GM21737 (cell line): Measurements from ENCODE around the gene RSAD1.

Experiments
- ATAC-seq: cut with Tn5 transposase; IDR thresholded peaks from one replicate; pipeline ENCODE4 v1.9.1; 2021; ENCODE audit warnings: mild to moderate bottlenecking, moderate library complexity; ENCODE audit not compliant: unreplicated experiment

The RSAD1 gene

GRCh38 chr17:50517011-50517410 lies 38.4 kb downstream of the RSAD1 start:
- no peak for ATAC-seq

GRCh38 chr17:50517504-50518383 lies 39.1 kb downstream of the RSAD1 start:
- ATAC-seq = no peak

GRCh38 chr17:50518384-50519023 lies 39.8 kb downstream of the RSAD1 start:
- no peak for ATAC-seq

DNA sequence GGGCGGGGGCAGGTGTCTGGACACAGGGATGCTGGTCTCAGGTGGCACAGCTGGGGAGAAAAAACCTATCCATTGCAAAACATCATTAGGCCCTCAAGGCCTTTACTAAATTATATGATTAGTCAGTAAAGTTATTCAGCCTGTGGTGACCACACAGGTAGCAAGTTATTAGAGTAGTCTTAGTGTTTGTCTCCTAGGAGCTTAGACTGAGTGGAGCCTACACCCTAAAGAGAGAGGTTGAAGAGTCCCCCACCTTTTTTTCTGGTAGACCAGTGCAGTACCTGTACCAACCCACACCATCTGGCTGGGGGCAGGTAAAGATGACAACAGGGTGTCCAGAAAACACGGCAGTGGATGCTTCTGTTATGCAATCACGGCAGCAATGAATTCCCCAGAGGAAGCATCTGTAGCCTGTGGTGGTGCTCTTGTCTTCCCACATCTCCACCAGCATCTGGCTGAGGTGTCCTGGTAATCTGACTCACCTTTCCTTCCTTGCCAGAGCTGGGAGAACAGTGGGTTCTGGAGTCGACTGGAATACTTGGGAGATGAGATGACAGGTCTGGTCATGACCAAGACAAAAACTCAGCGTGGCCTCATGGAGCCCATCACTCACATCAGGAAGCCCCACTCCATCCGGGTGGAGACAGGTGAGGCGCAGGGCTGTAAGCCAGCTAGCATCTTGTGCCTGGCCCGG lies 40.6 kb downstream of the RSAD1 start:
- no peak for ATAC-seq

GRCh38 chr17:50520483-50520882 lies 41.8 kb downstream of the RSAD1 start:
- no peak for ATAC-seq

DNA sequence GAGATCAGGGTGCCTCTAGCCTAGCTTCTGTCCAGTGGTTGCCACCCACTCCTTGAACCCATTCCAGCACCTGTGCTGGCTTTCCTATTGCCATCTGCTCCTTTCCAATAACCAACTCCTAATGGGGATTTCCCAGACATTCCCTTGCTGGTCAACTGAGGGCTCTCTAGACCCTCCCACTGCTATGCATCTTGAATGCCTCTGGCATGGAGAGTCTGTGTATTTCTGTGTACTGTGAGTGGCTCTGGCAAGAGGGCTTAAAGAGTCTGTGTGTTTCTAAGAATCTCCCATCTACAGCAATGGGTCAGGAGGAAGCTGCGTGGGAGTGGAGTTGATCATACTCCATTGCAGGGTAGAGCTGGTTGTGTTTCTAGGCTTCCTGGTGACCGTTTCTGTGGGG lies 42.9 kb downstream of the RSAD1 start:
- ATAC-seq = no peak

DNA sequence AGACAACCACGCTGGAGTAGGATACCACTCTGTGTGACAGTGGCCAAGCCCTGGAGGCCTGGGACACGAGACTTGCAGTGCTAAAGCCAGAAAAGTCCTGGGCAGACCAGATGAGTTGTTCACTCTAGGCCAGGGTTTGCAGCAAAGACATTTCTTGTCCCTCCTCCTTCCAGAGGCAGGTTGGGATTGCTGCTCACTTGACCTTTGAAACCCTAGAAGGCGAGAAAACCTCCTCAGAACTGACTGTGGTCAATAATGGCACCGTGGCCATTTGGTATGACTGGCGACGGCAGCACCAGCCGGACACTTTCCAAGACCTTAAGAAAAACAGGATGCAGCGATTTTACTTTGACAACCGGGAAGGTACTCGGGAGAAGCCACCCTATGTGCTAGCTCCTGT lies 44.1 kb downstream of the RSAD1 start:
- no peak for ATAC-seq

- no peak for ATAC-seq
Observed at GRCh38 chr17:50523208-50523607, 44.5 kb downstream of the RSAD1 start.

- ATAC-seq = no peak
Observed at GRCh38 chr17:50524838-50525237, 46.2 kb downstream of the RSAD1 start.

GRCh38 chr17:50527155-50527762 lies 48.6 kb downstream of the RSAD1 start:
- no peak for ATAC-seq

DNA sequence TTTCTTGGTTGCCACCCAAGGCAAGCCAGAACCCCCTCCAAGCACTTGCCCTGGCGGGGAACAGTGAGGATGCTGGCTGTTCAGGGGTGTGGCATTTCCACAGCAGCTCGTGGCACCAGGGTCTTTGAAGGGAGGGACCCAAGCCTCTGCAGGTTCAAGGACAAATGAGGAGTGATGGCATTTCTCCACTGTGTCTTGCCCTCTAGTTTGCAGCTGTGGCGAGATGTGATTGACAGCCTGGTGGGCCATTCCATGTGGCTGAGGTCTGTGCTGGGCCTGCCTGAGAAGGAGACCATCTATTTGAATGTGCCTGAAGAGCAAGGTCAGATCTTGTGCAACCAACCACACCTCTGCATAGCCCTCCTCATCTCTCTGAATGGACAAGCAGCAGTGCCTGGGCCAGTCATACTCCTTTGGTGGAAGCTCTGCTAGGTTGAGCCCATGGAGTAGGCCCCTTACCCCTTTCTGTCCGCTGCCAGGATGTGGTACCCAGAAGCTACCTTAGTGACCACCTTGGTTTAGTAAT lies 49.4 kb downstream of the RSAD1 start:
- no peak for ATAC-seq

DNA sequence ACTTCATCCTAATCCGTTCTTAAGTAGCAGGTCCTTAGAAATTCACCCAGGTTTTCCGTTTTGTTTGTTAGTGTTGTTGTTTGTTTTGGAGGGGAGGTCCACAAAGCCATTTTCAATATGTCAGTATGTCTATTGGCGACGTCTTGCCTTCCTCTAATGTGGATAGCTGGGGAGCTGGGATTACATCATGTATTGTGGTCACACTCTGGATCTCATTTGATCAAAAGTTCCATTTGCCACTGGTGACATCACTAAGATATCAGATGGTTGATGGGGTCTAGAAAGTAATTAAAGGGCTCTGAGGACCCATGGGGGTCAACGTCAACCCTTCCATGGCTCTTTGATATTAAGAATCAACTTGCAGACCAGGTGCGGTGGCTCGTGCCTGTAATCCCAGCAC lies 51.2 kb downstream of the RSAD1 start:
- ATAC-seq = no peak

- no peak for ATAC-seq
Observed at GRCh38 chr17:50531428-50532025, 52.9 kb downstream of the RSAD1 start.

- ATAC-seq = no peak
Observed at GRCh38 chr17:50532452-50533024, 53.9 kb downstream of the RSAD1 start, which contains the start of gene EPN3. TSS of gene EPN3 (plus strand) at chr17:50532735. CDS start at chr17:50536557, 3,822 bp downstream.

DNA sequence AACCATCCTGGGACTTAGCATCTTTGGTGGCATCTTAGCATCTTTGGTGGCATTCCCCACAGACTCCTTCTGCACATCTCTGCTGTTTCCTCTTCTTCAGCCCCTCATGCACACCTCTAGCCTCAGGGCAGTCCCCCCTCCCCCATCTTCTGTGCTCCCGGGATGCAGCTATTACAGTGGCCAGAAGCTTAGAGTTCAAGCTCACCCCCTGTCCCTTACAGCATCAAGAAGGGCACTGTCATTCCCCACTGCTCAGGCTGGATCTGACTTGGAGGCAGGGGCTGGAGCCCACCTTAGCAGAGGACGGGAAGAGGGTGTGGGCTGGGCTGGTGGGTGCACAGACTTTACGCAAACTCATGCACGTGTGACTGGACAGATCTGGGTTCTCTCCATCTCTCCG lies 54.5 kb downstream of the RSAD1 start:
- ATAC-seq = no peak

- no peak for ATAC-seq
Observed at GRCh38 chr17:50533720-50534148, 55.1 kb downstream of the RSAD1 start.

DNA sequence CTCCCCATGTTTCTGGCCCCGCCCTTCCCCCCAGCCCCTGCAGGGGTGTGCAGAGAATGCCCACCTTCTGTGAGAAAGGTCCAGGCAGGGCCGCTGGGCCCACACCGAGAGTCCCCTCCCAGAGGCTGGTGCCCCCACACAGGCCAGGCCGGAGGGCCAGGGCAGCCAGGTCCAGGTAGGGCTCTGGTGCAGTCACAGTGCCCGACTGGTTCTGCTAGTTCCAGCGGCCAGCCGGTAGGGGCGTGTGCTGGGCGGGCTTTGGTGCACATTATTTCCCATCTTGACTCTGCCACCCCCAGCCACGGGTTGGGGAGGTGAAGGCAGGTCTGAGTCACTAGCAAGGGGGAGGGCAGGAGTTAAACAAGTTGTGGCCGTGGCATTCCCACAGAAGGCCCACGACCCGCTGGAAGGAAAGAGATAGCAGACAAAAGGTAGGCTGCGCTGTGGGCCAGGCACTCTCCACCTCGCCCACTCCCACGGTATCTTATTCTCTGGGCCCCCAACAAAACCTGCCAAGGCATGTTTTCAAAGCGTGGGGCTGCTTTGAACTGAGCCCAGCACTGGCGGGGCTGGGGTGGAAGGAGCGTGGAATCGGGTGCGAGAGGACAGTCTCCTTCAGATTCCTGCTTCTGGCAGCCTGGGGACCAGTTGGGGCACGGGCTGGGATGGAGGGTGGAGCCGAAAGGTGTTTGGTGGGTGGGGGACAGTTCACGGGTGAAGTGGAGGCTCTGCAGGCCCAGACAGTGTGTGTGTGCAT lies 55.7 kb downstream of the RSAD1 start:
- ATAC-seq = no peak

DNA sequence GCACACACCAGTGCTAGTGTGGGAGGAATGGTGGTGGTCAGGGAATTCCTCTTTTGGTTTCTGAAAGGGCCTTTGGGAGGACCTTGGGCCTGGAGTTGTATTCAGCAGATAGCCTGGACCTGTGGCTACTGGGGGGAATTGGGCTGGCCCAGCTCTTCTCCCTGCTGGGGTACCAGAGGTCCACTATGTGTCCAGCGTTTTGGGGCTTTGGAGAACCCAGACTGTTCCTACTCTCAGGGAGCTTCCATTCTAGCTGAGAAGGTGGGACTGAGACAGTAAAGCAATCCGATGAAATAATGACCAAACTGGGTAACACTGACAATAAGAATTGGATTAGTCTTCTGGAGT lies 56.3 kb downstream of the RSAD1 start:
- ATAC-seq = no peak

- no peak for ATAC-seq
Observed at GRCh38 chr17:50535407-50535806, 56.7 kb downstream of the RSAD1 start.
